BLaER1 (cell line): ENCODE results near the gene GPR173.

Experiments
- H3K27ac ChIP-seq: shearing (Covaris generic); formaldehyde crosslinking; 2 replicates; pipeline ENCODE4 v1.8.1; 2022
- H3K27me3 ChIP-seq: shearing (Covaris generic); formaldehyde crosslinking; 2 replicates; pipeline ENCODE4 v1.8.1; 2022
- H3K36me3 ChIP-seq: shearing (Covaris generic); formaldehyde crosslinking; 2 replicates; pipeline ENCODE4 v1.8.1; 2022
- H3K4me1 ChIP-seq: shearing (Covaris generic); formaldehyde crosslinking; 2 replicates; pipeline ENCODE4 v1.8.1; 2022
- H3K4me2 ChIP-seq: shearing (Covaris generic); formaldehyde crosslinking; 2 replicates; pipeline ENCODE4 v1.8.1; 2022
- H3K4me3 ChIP-seq: shearing (Covaris generic); formaldehyde crosslinking; 2 replicates; pipeline ENCODE4 v1.8.1; 2022
- H3K9ac ChIP-seq: shearing (Covaris generic); formaldehyde crosslinking; 2 replicates; pipeline ENCODE4 v1.8.1; 2022
- H3K9me3 ChIP-seq: shearing (Covaris generic); formaldehyde crosslinking; 2 replicates; pipeline ENCODE4 v1.8.1; 2022
- H4K20me1 ChIP-seq: shearing (Covaris generic); formaldehyde crosslinking; 2 replicates; pipeline ENCODE4 v1.8.1; 2022
- Cebpa-rat ChIP-seq: shearing (Covaris generic); IDR thresholded peaks from 2 replicates; pipeline ENCODE4 v1.8.1; 2022

The GPR173 gene

GRCh38 chrX:53048169-53049126, at the start of gene GPR173:
TSS of gene GPR173 (plus strand) at chrX:53048789. CDS start at chrX:53076622, 27,833 bp downstream.
- peak within 1 kb of the TSS; percentile 74 for H3K4me2 ChIP-seq
- H4K20me1 ChIP-seq, result peaks cover 25% of the 10 kb centered on the region
- H3K36me3 ChIP-seq, result no peaks in the 10 kb centered on the region
- H3K9me3 ChIP-seq, result no peaks in the 10 kb centered on the region
- peak within 1 kb of the TSS; percentile 68 for H3K4me3 ChIP-seq
- peak within 1 kb of the TSS; percentile 83 for H3K9ac ChIP-seq
- peak within 1 kb of the TSS; percentile 85 for H3K27ac ChIP-seq
- no peak for TF ChIP-seq Cebpa-rat
- H3K27me3 ChIP-seq, result peaks cover 36% of the 10 kb centered on the region
- peaks cover 33% of the 10 kb centered on the region for H3K4me1 ChIP-seq

GRCh38 chrX:53000447-53001135, 48.0 kb upstream of the GPR173 start:
- Histone ChIP-seq H3K36me3 (no peaks in the 10 kb centered on the region), H3K4me3 (no peak overlapping the region), H3K4me2 (no peak overlapping the region), H4K20me1 (peaks cover 5% of the 10 kb centered on the region; the same call in 1 of the 2 replicates), H3K9ac (no peak overlapping the region), H3K4me1 (peaks cover 6% of the 10 kb centered on the region), H3K27ac (no peak overlapping the region), H3K9me3 (no peaks in the 10 kb centered on the region), H3K27me3 (peaks cover 100% of the 10 kb centered on the region)
- TF ChIP-seq Cebpa-rat, result no peak

GRCh38 chrX:53001958-53002357, 46.6 kb upstream of the GPR173 start:
- Histone ChIP-seq H3K9me3 (no peaks in the 10 kb centered on the region), H4K20me1 (peaks cover 5% of the 10 kb centered on the region; the same call in 1 of the 2 replicates), H3K27me3 (peaks cover 100% of the 10 kb centered on the region), H3K4me3 (no peak overlapping the region), H3K4me1 (no peaks in the 10 kb centered on the region), H3K27ac (no peak overlapping the region), H3K4me2 (no peak overlapping the region), H3K9ac (no peak overlapping the region), H3K36me3 (no peaks in the 10 kb centered on the region)
- TF ChIP-seq Cebpa-rat, result no peak

GRCh38 chrX:53003111-53003510, 45.5 kb upstream of the GPR173 start:
- Histone ChIP-seq H3K4me1 (no peaks in the 10 kb centered on the region), H3K4me3 (no peak overlapping the region), H3K27me3 (peaks cover 100% of the 10 kb centered on the region), H3K4me2 (no peak overlapping the region), H3K36me3 (no peaks in the 10 kb centered on the region), H3K9me3 (peaks cover 4% of the 10 kb centered on the region), H3K9ac (no peak overlapping the region), H4K20me1 (peaks cover 5% of the 10 kb centered on the region; the same call in 1 of the 2 replicates), H3K27ac (no peak overlapping the region)
- TF ChIP-seq Cebpa-rat, result no peak

GRCh38 chrX:53004038-53004437, 44.6 kb upstream of the GPR173 start:
- Histone ChIP-seq H3K4me3 (no peak overlapping the region), H3K4me2 (no peak overlapping the region), H3K27me3 (peaks cover 96% of the 10 kb centered on the region), H3K9ac (no peak overlapping the region), H3K27ac (no peak overlapping the region), H3K36me3 (no peaks in the 10 kb centered on the region), H3K9me3 (peaks cover 11% of the 10 kb centered on the region), H4K20me1 (peaks cover 5% of the 10 kb centered on the region; the same call in 1 of the 2 replicates), H3K4me1 (no peaks in the 10 kb centered on the region)
- no peak for TF ChIP-seq Cebpa-rat

- Histone ChIP-seq H3K27ac (no peak overlapping the region), H3K9ac (no peak overlapping the region), H3K4me2 (no peak overlapping the region), H4K20me1 (peaks cover 5% of the 10 kb centered on the region; the same call in 1 of the 2 replicates), H3K4me3 (no peak overlapping the region), H3K9me3 (peaks cover 16% of the 10 kb centered on the region), H3K4me1 (no peaks in the 10 kb centered on the region), H3K27me3 (peaks cover 95% of the 10 kb centered on the region), H3K36me3 (no peaks in the 10 kb centered on the region)
- TF ChIP-seq Cebpa-rat, result no peak
Measured at GRCh38 chrX:53004811-53005210, 43.8 kb upstream of the GPR173 start.

GRCh38 chrX:53005327-53005726, 43.3 kb upstream of the GPR173 start:
- Histone ChIP-seq H3K9ac (no peak overlapping the region), H3K27me3 (peaks cover 95% of the 10 kb centered on the region)

GRCh38 chrX:53009032-53009431, 39.6 kb upstream of the GPR173 start:
- H3K9ac ChIP-seq, result no peak overlapping the region
- H3K27me3 ChIP-seq, result peaks cover 74% of the 10 kb centered on the region
- H3K36me3 ChIP-seq, result no peaks in the 10 kb centered on the region
- no peak overlapping the region for H3K4me2 ChIP-seq
- H4K20me1 ChIP-seq, result peaks cover 4% of the 10 kb centered on the region; the same call in 1 of the 2 replicates
- no peak overlapping the region for H3K27ac ChIP-seq
- peaks cover 29% of the 10 kb centered on the region for H3K9me3 ChIP-seq
- H3K4me1 ChIP-seq, result no peaks in the 10 kb centered on the region
- H3K4me3 ChIP-seq, result no peak overlapping the region
- TF ChIP-seq Cebpa-rat, result no peak

More at GRCh38 chrX:53005327-53005726, 43.3 kb upstream of the GPR173 start:
- Histone ChIP-seq H3K27ac (no peak overlapping the region), H3K36me3 (no peaks in the 10 kb centered on the region), H3K4me3 (no peak overlapping the region), H3K4me1 (no peaks in the 10 kb centered on the region), H4K20me1 (peaks cover 5% of the 10 kb centered on the region; the same call in 1 of the 2 replicates), H3K4me2 (no peak overlapping the region), H3K9me3 (peaks cover 16% of the 10 kb centered on the region)
- no peak for TF ChIP-seq Cebpa-rat

- H4K20me1 ChIP-seq, result peaks cover 6% of the 10 kb centered on the region; the same call in 1 of the 2 replicates
- H3K27me3 ChIP-seq, result peaks cover 53% of the 10 kb centered on the region
- H3K4me3 ChIP-seq, result no peak overlapping the region
- H3K36me3 ChIP-seq, result no peaks in the 10 kb centered on the region
- H3K27ac ChIP-seq, result no peak overlapping the region
- TF ChIP-seq Cebpa-rat, result no peak
- H3K9me3 ChIP-seq, result peaks cover 23% of the 10 kb centered on the region
- H3K9ac ChIP-seq, result no peak overlapping the region
- no peak overlapping the region for H3K4me2 ChIP-seq
- H3K4me1 ChIP-seq, result no peaks in the 10 kb centered on the region
Measured at GRCh38 chrX:53013291-53013690, 35.3 kb upstream of the GPR173 start.
